ENCODE data around the gene PEX6. TPM values are rescaled to one million over a fixed set of nuclear protein-coding genes. Genes with fewer than 3 reads are reported as not detected.

Gene PEX6
- total RNA-seq, 1 donor from 2014 or later: 35.9 TPM

GRCh38 chr6:42928986-42929820, 49.8 kb downstream of the PEX6 start, which contains the start of gene CNPY3:
Gene CNPY3 (plus strand): TSS chr6:42929480. CDS start chr6:42929571, 91 bp downstream.
- TF ChIP-seq, protein P1, sequence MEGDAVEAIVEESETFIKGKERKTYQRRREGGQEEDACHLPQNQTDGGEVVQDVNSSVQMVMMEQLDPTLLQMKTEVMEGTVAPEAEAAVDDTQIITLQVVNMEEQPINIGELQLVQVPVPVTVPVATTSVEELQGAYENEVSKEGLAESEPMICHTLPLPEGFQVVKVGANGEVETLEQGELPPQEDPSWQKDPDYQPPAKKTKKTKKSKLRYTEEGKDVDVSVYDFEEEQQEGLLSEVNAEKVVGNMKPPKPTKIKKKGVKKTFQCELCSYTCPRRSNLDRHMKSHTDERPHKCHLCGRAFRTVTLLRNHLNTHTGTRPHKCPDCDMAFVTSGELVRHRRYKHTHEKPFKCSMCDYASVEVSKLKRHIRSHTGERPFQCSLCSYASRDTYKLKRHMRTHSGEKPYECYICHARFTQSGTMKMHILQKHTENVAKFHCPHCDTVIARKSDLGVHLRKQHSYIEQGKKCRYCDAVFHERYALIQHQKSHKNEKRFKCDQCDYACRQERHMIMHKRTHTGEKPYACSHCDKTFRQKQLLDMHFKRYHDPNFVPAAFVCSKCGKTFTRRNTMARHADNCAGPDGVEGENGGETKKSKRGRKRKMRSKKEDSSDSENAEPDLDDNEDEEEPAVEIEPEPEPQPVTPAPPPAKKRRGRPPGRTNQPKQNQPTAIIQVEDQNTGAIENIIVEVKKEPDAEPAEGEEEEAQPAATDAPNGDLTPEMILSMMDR (conservative IDR thresholded peaks at IDR 0.05): no peak
- peak; percentile 94 for DNase-seq (ENCODE audit: extremely low spot score, unreplicated experiment)
- Mint-ChIP-seq H3K36me3 (peaks cover 8% of the 10 kb centered on the region), H3K9me3 (no peaks in the 10 kb centered on the region), H3K27ac (peak within 1 kb of the TSS; percentile 99), H3K27me3 (no peaks in the 10 kb centered on the region), H3K4me3 (peak within 1 kb of the TSS; percentile 99), H3K4me1 (ENCODE audit: unreplicated experiment) (peaks cover 23% of the 10 kb centered on the region)

GRCh38 chr6:42925248-42925857, 53.6 kb downstream of the PEX6 start:
- DNase-seq (ENCODE audit: extremely low spot score, unreplicated experiment): no peak
- no peaks in the 10 kb centered on the region for H3K36me3 Mint-ChIP-seq
- no peak overlapping the region for H3K4me3 Mint-ChIP-seq
- H3K4me1 Mint-ChIP-seq (ENCODE audit: unreplicated experiment): peaks cover 13% of the 10 kb centered on the region
- no peaks in the 10 kb centered on the region for H3K9me3 Mint-ChIP-seq
- H3K27me3 Mint-ChIP-seq: peaks cover 6% of the 10 kb centered on the region
- TF ChIP-seq, protein P1 (conservative IDR thresholded peaks at IDR 0.05): no peak
- H3K27ac Mint-ChIP-seq: no peak overlapping the region

DNA sequence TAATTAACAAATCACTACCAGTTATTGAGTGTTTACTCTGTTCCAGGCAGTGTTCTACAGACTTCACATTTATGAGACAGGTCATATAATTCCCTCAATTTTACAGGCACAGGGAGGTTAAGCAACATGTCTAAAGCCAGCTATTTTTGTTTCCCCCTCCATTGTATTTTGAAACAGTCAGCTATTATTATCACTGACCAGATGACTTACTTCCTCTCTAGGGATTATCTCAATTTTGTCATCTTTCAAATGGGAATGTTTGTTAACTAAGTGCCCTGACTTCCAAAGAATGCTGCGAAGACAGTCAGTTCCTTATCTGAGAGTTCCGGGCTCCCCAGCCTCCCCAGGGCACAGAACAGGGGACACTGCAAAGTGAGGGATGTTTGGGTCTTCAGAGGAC, 55.3 kb downstream of the PEX6 start:
- Mint-ChIP-seq H3K9me3 (no peaks in the 10 kb centered on the region), H3K27ac (no peak overlapping the region), H3K4me1 (ENCODE audit: unreplicated experiment) (peaks cover 8% of the 10 kb centered on the region), H3K27me3 (peaks cover 6% of the 10 kb centered on the region), H3K36me3 (no peaks in the 10 kb centered on the region), H3K4me3 (no peak overlapping the region)
- TF ChIP-seq, protein P1 (conservative IDR thresholded peaks at IDR 0.05): no peak
- DNase-seq (ENCODE audit: extremely low spot score, unreplicated experiment): no peak

- peaks cover 4% of the 10 kb centered on the region for H3K4me1 Mint-ChIP-seq (ENCODE audit: unreplicated experiment)
- H3K36me3 Mint-ChIP-seq: no peaks in the 10 kb centered on the region
- TF ChIP-seq, protein P1 (conservative IDR thresholded peaks at IDR 0.05): no peak
- peaks cover 6% of the 10 kb centered on the region for H3K27me3 Mint-ChIP-seq
- H3K4me3 Mint-ChIP-seq: no peak overlapping the region
- H3K9me3 Mint-ChIP-seq: no peaks in the 10 kb centered on the region
- no peak overlapping the region for H3K27ac Mint-ChIP-seq
- no peak for DNase-seq (ENCODE audit: extremely low spot score, unreplicated experiment)
Observed at GRCh38 chr6:42921801-42922200, 57.2 kb downstream of the PEX6 start.

DNA sequence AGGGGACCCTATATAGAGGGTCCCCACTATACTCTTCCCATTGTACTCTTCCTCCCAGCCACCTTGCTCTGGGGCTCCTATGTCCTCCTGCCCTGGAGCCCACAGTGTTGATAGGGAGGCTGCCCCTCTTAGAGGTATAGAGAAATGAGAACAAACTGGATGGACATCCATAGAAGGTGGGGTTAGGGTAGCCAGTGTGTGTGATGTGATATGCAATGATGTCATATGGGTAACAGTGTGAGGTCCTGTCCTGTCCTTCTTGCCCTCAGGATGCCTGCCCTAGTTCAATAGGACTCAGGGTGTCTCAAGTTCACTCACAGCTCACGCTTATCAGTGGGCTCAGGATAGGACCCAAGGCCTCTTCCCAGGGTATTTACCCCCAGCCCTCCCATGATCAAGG, 62.7 kb downstream of the PEX6 start:
- TF ChIP-seq, protein P1 (conservative IDR thresholded peaks at IDR 0.05): no peak
- Mint-ChIP-seq H3K27me3 (peaks cover 4% of the 10 kb centered on the region), H3K36me3 (no peaks in the 10 kb centered on the region)

More for the DNA sequence above, 62.7 kb downstream of the PEX6 start:
- H3K4me1 Mint-ChIP-seq (ENCODE audit: unreplicated experiment): peaks cover 1% of the 10 kb centered on the region
- H3K27ac Mint-ChIP-seq: no peak overlapping the region
- H3K9me3 Mint-ChIP-seq: no peaks in the 10 kb centered on the region
- no peak for DNase-seq (ENCODE audit: extremely low spot score, unreplicated experiment)
- no peak overlapping the region for H3K4me3 Mint-ChIP-seq

Measured in type B pancreatic cell (in vitro differentiated cells).